ENCODE results near the gene TP53TG3F. TPM values are rescaled to one million over a fixed set of nuclear protein-coding genes. Genes with fewer than 3 reads are reported as not detected.
"Not testable (repeated sequence)": the region's sequence is repeated elsewhere in the genome, so short reads cannot be mapped to it uniquely, and the experiment has no call there.

The TP53TG3F gene
- total and polyA plus RNA-seq, 2 donors (not counting 1 experiment from before 2014, with no cell fraction given), result not detected

DNA sequence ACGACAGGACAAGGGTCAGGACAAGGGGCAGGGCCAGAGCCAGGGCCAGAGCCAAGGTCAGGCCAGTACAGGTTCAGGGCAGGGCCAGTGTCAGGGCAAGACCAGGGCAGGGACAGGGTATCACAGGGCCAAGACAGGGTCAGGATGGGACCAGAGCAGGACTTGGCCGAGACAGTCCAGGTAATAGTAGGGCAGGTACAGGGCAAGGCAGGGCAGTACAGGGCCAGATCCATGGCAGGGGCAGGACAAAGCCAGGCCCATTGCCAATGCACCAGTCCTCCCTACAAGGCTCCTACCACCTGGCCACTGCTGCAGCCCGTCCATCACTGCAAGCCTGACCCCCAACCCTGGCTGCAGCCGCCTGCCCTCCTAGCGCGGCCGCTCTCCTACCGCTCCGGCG lies 50.5 kb downstream of the TP53TG3F start:
- H3K79me2 ChIP-seq (ENCODE audit: control insufficient read depth, insufficient read depth, low read length); DNase-seq; H3K36me3 ChIP-seq (replicated peaks in 1 of 2; ENCODE audit: control extremely low read depth in 1 of 2, control insufficient read depth in 1 of 2, extremely low read depth in 1 of 2, insufficient read depth in 2 of 2, low read length in 1 of 2); H3K27me3 Mint-ChIP-seq; intact Hi-C loops (cut with micrococcal nuclease); H4K20me1 ChIP-seq (ENCODE audit: control insufficient read depth, insufficient read depth, low read length, poor library complexity, severe bottlenecking); H3K27ac ChIP-seq (ENCODE audit: low read length in 2 of 2); H3K9me3 Mint-ChIP-seq (ENCODE audit: insufficient read depth); H2AFZ ChIP-seq (ENCODE audit: insufficient read depth, low read depth, low read length, poor library complexity, severe bottlenecking); CTCF ChIA-PET; H3K4me1 Mint-ChIP-seq; H3K27ac Mint-ChIP-seq; H3K4me3 ChIP-seq (ENCODE audit: control extremely low read depth in 1 of 5, extremely low read depth in 1 of 5, insufficient read depth in 1 of 5, low read depth in 2 of 5, low read length in 4 of 5); ATAC-seq (ENCODE audit: low read depth); H3K4me2 ChIP-seq (replicated peaks; ENCODE audit: low read depth, low read length, poor library complexity, severe bottlenecking); H3K9me3 ChIP-seq (ENCODE audit: control extremely low read depth in 1 of 3, control insufficient read depth in 2 of 3, insufficient read depth in 1 of 3, low read length in 2 of 3); H3K4me1 ChIP-seq (ENCODE audit: control insufficient read depth in 2 of 2, insufficient read depth in 2 of 2, low read length in 2 of 2); H3K27me3 ChIP-seq (replicated peaks in 1 of 4; ENCODE audit: control extremely low read depth in 1 of 4, control insufficient read depth in 3 of 4, insufficient read depth in 4 of 4, low read length in 3 of 4); H3K9ac ChIP-seq (ENCODE audit: low read length); POLR2A ChIA-PET; H3K4me3 Mint-ChIP-seq: not testable (repeated sequence)
- no CpG with 5 or more reads among the region's 10 CpGs for WGBS (ENCODE audit: insufficient coverage)

Small RNA genes lying within 50 kb of the gene (small RNA-seq; reads per million reads assigned to genes)
- gene AC136944.5 (ENCODE audit: insufficient read length, low read depth, low replicate concordance), result not detected
- gene AC136944.6 (ENCODE audit: insufficient read length, low read depth, low replicate concordance), result not detected

Other genes with a start within 250 kb of the TP53TG3F start
- gene TP53TG3E, start 155.3 kb upstream of the TP53TG3F start, total RNA-seq, result not detected in 2 replicates
- not detected in 2 replicates for gene TP53TG3E, start 155.3 kb upstream of the TP53TG3F start, polyA plus RNA-seq
- gene TP53TG3B, start 98.8 kb upstream of the TP53TG3F start, total RNA-seq, result not detected in 2 replicates
- gene TP53TG3B, start 98.8 kb upstream of the TP53TG3F start, polyA plus RNA-seq, result not detected in 2 replicates